ENCODE data around the gene CAMK1D.
"Not testable (repeated sequence)": the region's sequence is repeated elsewhere in the genome, so short reads cannot be mapped to it uniquely, and the experiment has no call there.

The CAMK1D gene

DNA sequence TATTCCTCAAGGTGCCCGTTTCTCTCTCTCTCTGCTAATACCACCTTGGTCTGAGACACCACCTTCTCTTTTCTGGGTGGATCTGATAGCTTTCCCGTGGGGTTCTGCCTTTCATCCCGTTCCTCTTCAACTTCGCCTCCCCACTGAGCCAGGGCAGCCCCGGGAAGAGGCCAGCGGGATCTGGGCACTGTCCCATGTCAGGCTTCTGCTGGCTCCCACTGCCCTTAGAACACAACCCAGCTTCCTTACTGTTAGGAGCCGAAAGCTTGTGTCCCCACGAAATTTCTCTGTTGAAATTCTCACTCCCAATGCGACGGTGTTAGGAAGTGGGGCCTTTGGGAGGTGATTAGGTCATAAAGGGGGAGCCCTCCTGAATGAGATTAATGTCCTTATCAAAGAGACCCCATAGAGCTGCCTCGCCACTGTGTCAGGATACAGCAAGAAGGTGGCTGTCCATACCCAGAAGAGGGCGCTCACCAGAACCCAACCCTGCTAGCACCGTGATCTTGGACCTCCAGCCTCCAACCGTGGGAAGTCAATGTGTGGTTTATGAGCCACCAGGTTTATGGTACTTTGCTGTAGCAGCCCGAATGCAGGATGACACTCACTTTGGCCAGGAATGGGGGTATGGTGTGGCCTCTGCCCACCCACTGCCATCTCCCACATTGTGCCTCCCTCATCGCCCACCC lies 79.2 kb downstream of the CAMK1D start:
- Histone ChIP-seq H3K4me3 (ENCODE audit: low read length in 2 of 2) (no peak overlapping the region), H3K27me3 (ENCODE audit: control insufficient read depth in 1 of 2, insufficient read depth in 2 of 2, low read length in 2 of 2) (no peaks in the 10 kb centered on the region), H3K9ac (ENCODE audit: low read length in 2 of 2) (no peak overlapping the region), H3K4me1 (ENCODE audit: control insufficient read depth, insufficient read depth, low read length) (peaks cover 8% of the 10 kb centered on the region), H3K9me3 (ENCODE audit: control insufficient read depth in 2 of 2, low read length in 2 of 2) (no peaks in the 10 kb centered on the region), H3K36me3 (ENCODE audit: control insufficient read depth in 2 of 2, insufficient read depth in 2 of 2, low read length in 2 of 2) (no peaks in the 10 kb centered on the region), H3K27ac (ENCODE audit: low read length) (no peak overlapping the region)

DNA sequence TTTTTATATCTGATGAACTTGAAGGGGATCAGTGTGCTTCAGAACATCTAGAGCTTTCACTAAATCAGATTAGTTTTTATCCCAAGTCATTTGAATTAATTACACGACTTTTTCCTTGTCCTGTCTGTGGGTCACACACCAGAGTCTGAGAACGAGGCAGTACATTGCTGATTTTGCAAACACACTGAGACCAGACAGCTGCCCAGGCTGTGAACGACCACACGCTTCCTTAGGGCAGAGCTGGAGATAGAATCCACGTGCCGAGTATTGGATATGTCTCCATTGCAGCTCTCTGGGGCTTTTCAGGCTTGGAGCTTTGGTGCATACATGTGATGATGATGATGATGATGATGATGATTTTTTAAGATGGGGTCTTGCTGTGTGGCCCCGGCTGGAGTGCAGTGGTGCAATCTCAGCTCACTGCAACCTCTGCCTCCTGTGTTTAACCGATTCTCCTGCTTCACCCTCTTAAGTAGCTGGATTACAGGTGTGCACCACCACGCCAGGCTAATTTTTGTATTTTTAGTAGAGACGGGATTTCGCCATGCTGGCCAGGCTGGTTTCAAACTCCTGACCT lies 81.1 kb downstream of the CAMK1D start:
- no peaks in the 10 kb centered on the region for H3K36me3 ChIP-seq (ENCODE audit: control insufficient read depth in 2 of 2, insufficient read depth in 2 of 2, low read length in 2 of 2)
- no peak overlapping the region for H3K9ac ChIP-seq (ENCODE audit: low read length in 2 of 2)
- H3K27me3 ChIP-seq (ENCODE audit: control insufficient read depth in 1 of 2, insufficient read depth in 2 of 2, low read length in 2 of 2): no peaks in the 10 kb centered on the region
- H3K4me3 ChIP-seq (ENCODE audit: low read length in 2 of 2): no peak overlapping the region
- peaks cover 18% of the 10 kb centered on the region for H3K4me1 ChIP-seq (ENCODE audit: control insufficient read depth, insufficient read depth, low read length)
- no peaks in the 10 kb centered on the region for H3K9me3 ChIP-seq (ENCODE audit: control insufficient read depth in 2 of 2, low read length in 2 of 2)
- no peak overlapping the region for H3K27ac ChIP-seq (ENCODE audit: low read length)

DNA sequence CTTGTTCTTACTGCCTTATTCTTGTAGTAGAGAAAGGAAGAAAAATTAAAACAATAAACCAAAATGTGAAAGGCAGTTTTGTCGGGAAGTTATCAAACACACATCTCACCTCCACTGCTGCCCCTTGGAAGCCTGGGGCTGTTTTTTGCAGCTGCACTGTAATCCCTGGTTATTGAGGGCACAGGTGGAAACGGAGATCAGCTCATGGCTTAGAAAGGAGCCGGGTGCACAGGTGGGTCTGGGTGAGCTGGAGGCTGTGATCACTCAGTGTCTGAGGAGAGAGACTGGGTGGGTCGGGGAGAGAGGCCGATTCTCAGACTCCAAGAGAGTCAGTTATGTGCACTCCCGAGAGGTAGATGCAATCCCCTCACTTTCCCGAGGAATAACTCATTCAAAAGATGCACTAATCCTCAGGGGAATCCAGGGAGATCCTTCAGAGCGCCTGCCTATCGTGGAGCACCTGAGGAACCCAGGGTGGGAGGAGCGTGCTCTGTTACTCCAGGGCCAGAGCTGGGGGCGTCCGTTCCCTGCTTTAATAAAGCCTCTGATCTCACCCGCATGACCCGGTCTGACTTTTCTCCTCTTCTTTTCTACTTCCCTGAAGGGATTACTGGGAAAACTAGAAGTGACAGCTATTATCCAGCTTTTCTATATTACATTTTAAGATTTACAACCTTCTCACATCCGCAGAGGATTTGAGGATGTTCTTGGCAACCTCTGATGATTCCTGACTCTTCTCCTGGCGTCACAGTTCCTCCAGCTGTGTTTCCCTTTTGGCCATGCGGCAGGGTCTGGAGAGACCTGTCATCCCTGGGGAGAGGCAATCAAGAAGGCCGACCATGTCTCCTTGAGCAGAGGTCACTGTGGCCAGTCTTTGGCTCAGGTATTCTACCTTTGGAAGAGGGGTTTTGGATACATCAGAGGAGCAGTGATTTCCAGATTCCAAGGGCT lies 82.1 kb downstream of the CAMK1D start:
- Histone ChIP-seq H3K9me3 (ENCODE audit: control insufficient read depth in 2 of 2, low read length in 2 of 2) (no peaks in the 10 kb centered on the region), H3K27ac (ENCODE audit: low read length) (no peak overlapping the region), H3K9ac (ENCODE audit: low read length in 2 of 2) (no peak overlapping the region), H3K27me3 (ENCODE audit: control insufficient read depth in 1 of 2, insufficient read depth in 2 of 2, low read length in 2 of 2) (no peaks in the 10 kb centered on the region), H3K36me3 (ENCODE audit: control insufficient read depth in 2 of 2, insufficient read depth in 2 of 2, low read length in 2 of 2) (no peaks in the 10 kb centered on the region), H3K4me3 (ENCODE audit: low read length in 2 of 2) (no peak overlapping the region), H3K4me1 (ENCODE audit: control insufficient read depth, insufficient read depth, low read length) (peaks cover 18% of the 10 kb centered on the region)

DNA sequence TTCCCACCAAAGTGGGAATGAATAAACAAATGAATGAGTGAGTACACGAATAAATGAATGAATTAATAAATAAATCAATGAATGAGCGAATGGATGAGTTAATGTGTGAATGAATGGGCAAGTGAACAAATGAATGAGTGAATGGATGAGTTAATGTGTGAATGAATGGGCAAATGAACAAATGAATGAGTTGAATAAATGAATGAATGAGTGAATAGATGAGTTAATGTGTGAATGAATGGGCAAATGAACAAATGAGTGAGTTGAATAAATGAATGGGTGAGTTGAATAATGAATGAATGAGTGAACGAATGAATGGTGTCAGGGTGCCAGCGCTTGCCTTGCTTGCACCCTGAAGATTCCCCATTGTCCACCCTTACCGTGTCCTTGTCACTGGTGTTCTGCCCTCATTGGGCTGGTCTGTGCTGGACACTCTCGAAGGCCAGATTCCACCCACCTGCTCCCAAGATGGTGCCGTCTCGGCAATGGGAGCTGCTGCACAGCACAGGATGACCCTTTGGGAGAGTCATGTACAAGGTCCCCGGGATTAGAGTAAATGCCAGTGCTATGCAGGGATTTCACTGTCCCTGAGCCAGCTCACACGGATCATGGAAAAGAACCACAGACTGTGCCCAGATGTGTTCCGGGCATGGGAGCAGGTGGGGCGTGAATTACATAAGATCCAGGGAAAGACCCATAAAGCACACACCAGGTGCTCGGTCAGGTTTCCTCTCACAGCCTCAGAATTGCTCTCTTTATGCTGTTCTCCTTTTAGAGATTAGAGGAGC lies 83.2 kb downstream of the CAMK1D start:
- H3K9me3 ChIP-seq (ENCODE audit: control insufficient read depth in 2 of 2, low read length in 2 of 2): no peaks in the 10 kb centered on the region
- no peak overlapping the region for H3K4me3 ChIP-seq (ENCODE audit: low read length in 2 of 2)
- peaks cover 18% of the 10 kb centered on the region for H3K4me1 ChIP-seq (ENCODE audit: control insufficient read depth, insufficient read depth, low read length)
- H3K27ac ChIP-seq (ENCODE audit: low read length): no peak overlapping the region
- no peaks in the 10 kb centered on the region for H3K36me3 ChIP-seq (ENCODE audit: control insufficient read depth in 2 of 2, insufficient read depth in 2 of 2, low read length in 2 of 2)
- H3K9ac ChIP-seq (ENCODE audit: low read length in 2 of 2): no peak overlapping the region
- H3K27me3 ChIP-seq (ENCODE audit: control insufficient read depth in 1 of 2, insufficient read depth in 2 of 2, low read length in 2 of 2): no peaks in the 10 kb centered on the region

DNA sequence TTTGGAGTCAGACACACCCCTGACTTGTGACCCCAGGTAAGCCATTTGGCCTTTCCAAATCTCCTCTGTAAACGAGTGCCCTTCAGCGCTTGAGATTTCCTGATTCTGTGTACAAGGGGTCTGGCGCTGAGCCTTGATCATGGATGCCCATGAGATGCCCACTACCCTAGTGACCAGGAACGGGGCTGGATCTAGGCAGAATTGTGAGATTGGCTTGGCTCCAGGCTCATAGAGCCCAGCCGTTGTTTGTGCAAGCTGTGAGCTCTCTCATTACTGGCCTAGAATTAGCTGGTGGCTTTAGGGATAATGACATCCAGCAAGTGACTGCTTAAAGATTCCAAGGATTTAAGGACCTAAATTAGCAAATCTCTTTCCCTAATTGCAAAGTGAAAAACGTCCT lies 84.9 kb downstream of the CAMK1D start:
- H3K27me3 ChIP-seq (ENCODE audit: control insufficient read depth in 1 of 2, insufficient read depth in 2 of 2, low read length in 2 of 2): no peaks in the 10 kb centered on the region
- no peak overlapping the region for H3K27ac ChIP-seq (ENCODE audit: low read length)
- no peak overlapping the region for H3K9ac ChIP-seq (ENCODE audit: low read length in 2 of 2)
- no peaks in the 10 kb centered on the region for H3K36me3 ChIP-seq (ENCODE audit: control insufficient read depth in 2 of 2, insufficient read depth in 2 of 2, low read length in 2 of 2)
- H3K4me1 ChIP-seq (ENCODE audit: control insufficient read depth, insufficient read depth, low read length): peaks cover 23% of the 10 kb centered on the region
- no peak overlapping the region for H3K4me3 ChIP-seq (ENCODE audit: low read length in 2 of 2)
- H3K9me3 ChIP-seq (ENCODE audit: control insufficient read depth in 2 of 2, low read length in 2 of 2): no peaks in the 10 kb centered on the region

DNA sequence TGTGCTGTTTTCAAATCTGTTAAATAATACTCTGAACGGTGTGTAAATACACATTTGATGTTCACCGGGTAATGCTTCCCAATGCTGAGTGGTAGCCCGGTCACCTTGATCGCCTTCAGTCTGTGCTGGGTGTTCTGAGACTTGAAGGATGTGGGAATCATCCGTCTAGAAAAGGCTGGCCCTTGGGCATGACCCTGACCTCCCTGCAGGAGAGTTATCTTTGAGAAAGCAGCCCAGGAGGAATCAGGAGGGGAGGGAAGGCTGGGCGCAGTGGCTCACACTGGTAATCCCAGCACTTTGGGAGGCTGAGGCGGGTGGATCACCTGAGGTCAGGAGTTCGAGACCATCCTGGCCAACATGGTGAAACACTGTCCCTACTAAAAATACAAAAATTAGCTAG lies 85.3 kb downstream of the CAMK1D start:
- H3K36me3 ChIP-seq (ENCODE audit: control insufficient read depth in 2 of 2, insufficient read depth in 2 of 2, low read length in 2 of 2); H3K9ac ChIP-seq (ENCODE audit: low read length in 2 of 2); H3K27me3 ChIP-seq (ENCODE audit: control insufficient read depth in 1 of 2, insufficient read depth in 2 of 2, low read length in 2 of 2); H3K4me3 ChIP-seq (ENCODE audit: low read length in 2 of 2); H3K9me3 ChIP-seq (ENCODE audit: control insufficient read depth in 2 of 2, low read length in 2 of 2); H3K27ac ChIP-seq (ENCODE audit: low read length): not testable (repeated sequence)
- peaks cover 23% of the 10 kb centered on the region for H3K4me1 ChIP-seq (ENCODE audit: control insufficient read depth, insufficient read depth, low read length)

DNA sequence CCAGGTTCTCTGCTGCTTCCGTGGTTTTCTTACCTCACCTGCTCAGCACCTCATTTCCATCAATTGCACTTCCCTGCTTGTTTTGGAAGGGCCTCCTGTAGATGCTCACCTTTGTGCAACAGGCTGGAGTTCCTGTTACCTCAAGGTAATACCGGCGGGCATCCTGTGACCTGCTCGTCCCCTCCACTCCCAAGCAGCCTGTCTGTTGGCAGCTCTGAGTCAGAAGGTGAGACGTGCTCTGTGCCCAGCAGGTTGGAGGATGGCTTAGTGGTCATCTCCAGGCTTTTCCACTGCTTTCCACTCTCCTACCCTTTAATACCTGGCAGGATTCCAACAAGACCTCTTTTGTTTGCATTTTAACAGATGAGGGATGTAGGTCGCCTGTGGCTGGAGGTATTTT lies 86.0 kb downstream of the CAMK1D start:
- Histone ChIP-seq H3K4me3 (ENCODE audit: low read length in 2 of 2) (no peak overlapping the region), H3K27me3 (ENCODE audit: control insufficient read depth in 1 of 2, insufficient read depth in 2 of 2, low read length in 2 of 2) (no peaks in the 10 kb centered on the region), H3K9me3 (ENCODE audit: control insufficient read depth in 2 of 2, low read length in 2 of 2) (no peaks in the 10 kb centered on the region), H3K4me1 (ENCODE audit: control insufficient read depth, insufficient read depth, low read length) (peaks cover 23% of the 10 kb centered on the region), H3K9ac (ENCODE audit: low read length in 2 of 2) (no peak overlapping the region), H3K36me3 (ENCODE audit: control insufficient read depth in 2 of 2, insufficient read depth in 2 of 2, low read length in 2 of 2) (no peaks in the 10 kb centered on the region), H3K27ac (ENCODE audit: low read length) (no peak overlapping the region)

DNA sequence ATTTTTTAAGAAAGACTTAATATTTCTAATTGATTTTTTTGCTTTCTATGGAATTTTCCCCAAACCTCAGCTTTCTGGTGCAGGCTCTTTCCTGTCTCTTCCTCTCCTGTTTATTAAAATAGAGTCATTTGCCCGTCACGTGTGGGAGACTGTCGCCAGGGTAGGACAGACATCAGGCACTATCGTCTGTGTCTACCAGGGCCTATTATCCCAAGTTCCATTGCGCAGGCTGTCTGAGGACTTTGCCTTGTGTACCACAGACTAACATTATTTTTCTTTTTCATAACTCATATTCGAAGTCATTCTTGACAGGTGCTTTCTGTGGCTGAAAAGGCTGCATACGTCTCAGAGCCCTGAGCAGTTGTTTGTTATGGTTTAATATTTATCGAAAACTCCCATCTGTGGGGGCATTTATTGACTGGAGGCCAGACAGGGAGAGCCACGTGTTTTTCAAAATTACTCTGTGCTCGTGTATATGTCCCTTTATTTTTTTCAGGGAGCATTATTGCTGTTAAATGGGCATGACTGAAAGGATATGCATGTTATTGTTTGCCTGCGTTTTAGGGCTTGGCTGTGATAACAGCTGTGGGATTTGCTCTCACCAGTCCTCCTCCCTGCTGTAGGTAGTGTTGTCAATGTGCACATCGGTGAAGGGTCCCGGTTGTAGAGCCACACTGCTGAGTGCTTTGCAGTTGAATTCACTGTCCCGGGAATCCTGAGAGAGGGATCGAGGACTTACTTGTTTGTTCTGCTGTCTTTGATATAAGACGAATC lies 89.8 kb downstream of the CAMK1D start:
- no peak overlapping the region for H3K27ac ChIP-seq (ENCODE audit: low read length)
- H3K27me3 ChIP-seq (ENCODE audit: control insufficient read depth in 1 of 2, insufficient read depth in 2 of 2, low read length in 2 of 2): no peaks in the 10 kb centered on the region
- peaks cover 15% of the 10 kb centered on the region for H3K4me1 ChIP-seq (ENCODE audit: control insufficient read depth, insufficient read depth, low read length)
- H3K9ac ChIP-seq (ENCODE audit: low read length in 2 of 2): no peak overlapping the region
- H3K36me3 ChIP-seq (ENCODE audit: control insufficient read depth in 2 of 2, insufficient read depth in 2 of 2, low read length in 2 of 2): no peaks in the 10 kb centered on the region
- no peaks in the 10 kb centered on the region for H3K9me3 ChIP-seq (ENCODE audit: control insufficient read depth in 2 of 2, low read length in 2 of 2)
- no peak overlapping the region for H3K4me3 ChIP-seq (ENCODE audit: low read length in 2 of 2)

DNA sequence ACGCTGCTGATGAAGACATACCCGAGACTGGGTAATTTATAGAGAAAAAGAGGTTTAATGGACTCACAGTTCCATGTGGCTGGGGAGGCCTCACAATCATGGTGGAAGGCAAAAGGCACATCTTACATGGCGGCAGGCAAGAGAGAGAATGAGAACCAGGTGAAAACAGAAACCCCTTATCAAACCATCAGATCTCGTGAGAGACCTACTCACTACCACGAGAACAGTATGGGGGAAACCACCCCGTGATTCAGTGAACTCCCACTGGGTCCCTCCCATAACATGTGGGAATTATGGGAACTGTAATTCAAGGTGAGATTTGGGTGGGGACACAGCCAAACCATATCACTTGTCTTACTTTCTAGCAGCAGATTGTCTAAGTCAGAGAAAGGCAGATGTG lies 90.4 kb downstream of the CAMK1D start:
- H3K9me3 ChIP-seq (ENCODE audit: control insufficient read depth in 2 of 2, low read length in 2 of 2); H3K36me3 ChIP-seq (ENCODE audit: control insufficient read depth in 2 of 2, insufficient read depth in 2 of 2, low read length in 2 of 2); H3K9ac ChIP-seq (ENCODE audit: low read length in 2 of 2); H3K4me3 ChIP-seq (ENCODE audit: low read length in 2 of 2); H3K27ac ChIP-seq (ENCODE audit: low read length); H3K4me1 ChIP-seq (ENCODE audit: control insufficient read depth, insufficient read depth, low read length); H3K27me3 ChIP-seq (ENCODE audit: control insufficient read depth in 1 of 2, insufficient read depth in 2 of 2, low read length in 2 of 2): not testable (repeated sequence)

DNA sequence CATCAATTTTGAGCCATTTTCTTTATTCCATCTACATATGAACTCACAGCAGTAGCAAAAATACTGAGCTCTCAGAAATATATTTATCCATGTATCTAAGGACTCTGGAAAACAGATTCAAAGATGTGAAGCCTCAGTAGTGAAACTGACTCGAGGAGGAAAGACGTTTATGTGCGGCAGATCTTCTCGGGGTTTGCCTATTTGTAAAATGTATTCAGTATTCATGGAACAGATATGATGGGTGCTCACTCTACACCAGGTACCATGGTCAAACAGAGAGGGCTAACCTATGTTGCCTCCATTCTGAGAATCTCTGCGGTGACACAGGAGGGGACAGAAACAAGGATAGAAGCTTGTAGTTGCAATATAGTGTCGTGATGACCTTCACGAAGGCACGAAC lies 93.7 kb downstream of the CAMK1D start:
- no peak overlapping the region for H3K27ac ChIP-seq (ENCODE audit: low read length)
- no peak overlapping the region for H3K9ac ChIP-seq (ENCODE audit: low read length in 2 of 2)
- H3K9me3 ChIP-seq (ENCODE audit: control insufficient read depth in 2 of 2, low read length in 2 of 2): no peaks in the 10 kb centered on the region
- no peaks in the 10 kb centered on the region for H3K27me3 ChIP-seq (ENCODE audit: control insufficient read depth in 1 of 2, insufficient read depth in 2 of 2, low read length in 2 of 2)
- peaks cover 8% of the 10 kb centered on the region for H3K4me1 ChIP-seq (ENCODE audit: control insufficient read depth, insufficient read depth, low read length)
- no peaks in the 10 kb centered on the region for H3K36me3 ChIP-seq (ENCODE audit: control insufficient read depth in 2 of 2, insufficient read depth in 2 of 2, low read length in 2 of 2)
- no peak overlapping the region for H3K4me3 ChIP-seq (ENCODE audit: low read length in 2 of 2)

All from stomach smooth muscle (tissue), 2 donors.